Measurements from ENCODE around the gene MAOB.
"Not testable (repeated sequence)": the region's sequence is repeated elsewhere in the genome, so short reads cannot be mapped to it uniquely, and the experiment has no call there.

The MAOB gene

GRCh38 chrX:43727254-43727653 lies 155.0 kb downstream of the MAOB start:
- not testable (repeated sequence) for H3K9me3 ChIP-seq (ENCODE audit: control insufficient read depth, insufficient read depth, low read length); H3K36me3 ChIP-seq (ENCODE audit: insufficient read depth, low read length); H3K9ac ChIP-seq (ENCODE audit: low read depth, low read length); H3K4me1 ChIP-seq (ENCODE audit: insufficient read depth, low read length)

GRCh38 chrX:43725227-43725626 lies 157.0 kb downstream of the MAOB start:
- H3K9ac ChIP-seq (ENCODE audit: low read depth, low read length); H3K4me1 ChIP-seq (ENCODE audit: insufficient read depth, low read length); H3K36me3 ChIP-seq (ENCODE audit: insufficient read depth, low read length); H3K9me3 ChIP-seq (ENCODE audit: control insufficient read depth, insufficient read depth, low read length): not testable (repeated sequence)

- H3K9me3 ChIP-seq (ENCODE audit: control insufficient read depth, insufficient read depth, low read length), result peaks cover 5% of the 10 kb centered on the region; the same call in 1 of the 2 replicates
- H3K36me3 ChIP-seq (ENCODE audit: insufficient read depth, low read length), result no peaks in the 10 kb centered on the region
- no peaks in the 10 kb centered on the region for H3K4me1 ChIP-seq (ENCODE audit: insufficient read depth, low read length)
- no peak overlapping the region for H3K9ac ChIP-seq (ENCODE audit: low read depth, low read length)
Observed at GRCh38 chrX:43720961-43721360, 161.3 kb downstream of the MAOB start.

- Histone ChIP-seq H3K9ac (ENCODE audit: low read depth, low read length) (no peak overlapping the region), H3K9me3 (ENCODE audit: control insufficient read depth, insufficient read depth, low read length) (peaks cover 5% of the 10 kb centered on the region; the same call in 1 of the 2 replicates), H3K36me3 (ENCODE audit: insufficient read depth, low read length) (no peaks in the 10 kb centered on the region)
Observed at GRCh38 chrX:43720082-43720481, 162.2 kb downstream of the MAOB start.

GRCh38 chrX:43718956-43719355 lies 163.3 kb downstream of the MAOB start:
- no peaks in the 10 kb centered on the region for H3K4me1 ChIP-seq (ENCODE audit: insufficient read depth, low read length)
- H3K9me3 ChIP-seq (ENCODE audit: control insufficient read depth, insufficient read depth, low read length), result peaks cover 5% of the 10 kb centered on the region; the same call in 1 of the 2 replicates
- H3K36me3 ChIP-seq (ENCODE audit: insufficient read depth, low read length), result no peaks in the 10 kb centered on the region
- H3K9ac ChIP-seq (ENCODE audit: low read depth, low read length), result no peak overlapping the region

More at GRCh38 chrX:43720082-43720481, 162.2 kb downstream of the MAOB start:
- H3K4me1 ChIP-seq (ENCODE audit: insufficient read depth, low read length), result no peaks in the 10 kb centered on the region

GRCh38 chrX:43718546-43718945 lies 163.7 kb downstream of the MAOB start:
- H3K4me1 ChIP-seq (ENCODE audit: insufficient read depth, low read length), result no peaks in the 10 kb centered on the region
- peaks cover 5% of the 10 kb centered on the region; the same call in 1 of the 2 replicates for H3K9me3 ChIP-seq (ENCODE audit: control insufficient read depth, insufficient read depth, low read length)
- no peak overlapping the region for H3K9ac ChIP-seq (ENCODE audit: low read depth, low read length)
- H3K36me3 ChIP-seq (ENCODE audit: insufficient read depth, low read length), result no peaks in the 10 kb centered on the region

- H3K9ac ChIP-seq (ENCODE audit: low read depth, low read length), result no peak overlapping the region
- peaks cover 5% of the 10 kb centered on the region; the same call in 1 of the 2 replicates for H3K9me3 ChIP-seq (ENCODE audit: control insufficient read depth, insufficient read depth, low read length)
- H3K36me3 ChIP-seq (ENCODE audit: insufficient read depth, low read length), result no peaks in the 10 kb centered on the region
- H3K4me1 ChIP-seq (ENCODE audit: insufficient read depth, low read length), result no peaks in the 10 kb centered on the region
Observed at GRCh38 chrX:43718081-43718480, 164.2 kb downstream of the MAOB start.

- Histone ChIP-seq H3K9me3 (ENCODE audit: control insufficient read depth, insufficient read depth, low read length) (peaks cover 5% of the 10 kb centered on the region; the same call in 1 of the 2 replicates), H3K36me3 (ENCODE audit: insufficient read depth, low read length) (no peaks in the 10 kb centered on the region), H3K9ac (ENCODE audit: low read depth, low read length) (no peak overlapping the region), H3K4me1 (ENCODE audit: insufficient read depth, low read length) (no peaks in the 10 kb centered on the region)
Observed at GRCh38 chrX:43717161-43717560, 165.1 kb downstream of the MAOB start.

GRCh38 chrX:43716696-43717095 lies 165.6 kb downstream of the MAOB start:
- peaks cover 5% of the 10 kb centered on the region; the same call in 1 of the 2 replicates for H3K9me3 ChIP-seq (ENCODE audit: control insufficient read depth, insufficient read depth, low read length)
- no peak overlapping the region for H3K9ac ChIP-seq (ENCODE audit: low read depth, low read length)
- no peaks in the 10 kb centered on the region for H3K4me1 ChIP-seq (ENCODE audit: insufficient read depth, low read length)
- no peaks in the 10 kb centered on the region for H3K36me3 ChIP-seq (ENCODE audit: insufficient read depth, low read length)

Measured in ES-I3 (cell line).